Measurements from ENCODE around the gene MEX3A. TPM values are rescaled to one million over a fixed set of nuclear protein-coding genes. Genes with fewer than 3 reads are reported as not detected.

The MEX3A gene
- total RNA-seq, 1 donor from 2014 or later: 32.2 TPM

DNA sequence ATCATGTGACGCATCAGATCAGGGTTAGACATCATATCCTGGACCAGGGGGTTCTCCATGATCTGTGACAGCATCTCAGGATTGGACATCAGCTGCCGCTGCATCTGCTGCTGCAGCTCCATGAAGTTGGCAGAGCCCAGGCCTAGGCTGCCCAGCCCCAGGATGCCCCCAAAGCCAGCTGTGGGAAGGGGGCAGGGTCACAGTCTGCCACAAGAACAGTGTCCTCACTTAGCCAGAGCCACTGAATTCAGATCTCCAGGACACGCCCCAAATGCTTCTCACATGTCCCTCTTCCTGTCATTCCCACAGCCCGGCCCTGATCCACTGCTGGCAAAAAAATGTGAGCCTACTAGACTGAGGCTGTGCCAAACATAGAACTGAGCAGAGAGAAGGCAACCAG is 31.9 kb downstream of the MEX3A start:
- H3F3A ChIP-seq (ENCODE audit: low read depth): peaks cover 6% of the 10 kb centered on the region
- Mint-ChIP-seq H3K4me3 (no peak overlapping the region), H3K4me1 (peaks cover 16% of the 10 kb centered on the region), H3K9me3 (no peaks in the 10 kb centered on the region), H3K36me3 (peaks cover 20% of the 10 kb centered on the region), H3K27me3 (ENCODE audit: insufficient read depth, low read depth) (peaks cover 14% of the 10 kb centered on the region), H3K27ac (no peak overlapping the region)
- no peaks in the 10 kb centered on the region for H3K27me3 ChIP-seq
- no peak overlapping the region for H3K27ac ChIP-seq
- TF ChIP-seq EZH2 (IDR thresholded peaks at IDR 0.05) (no peak), EZH2phosphoT487 (IDR thresholded peaks at IDR 0.05) (no peak)
- TF ChIP-seq, protein P1, sequence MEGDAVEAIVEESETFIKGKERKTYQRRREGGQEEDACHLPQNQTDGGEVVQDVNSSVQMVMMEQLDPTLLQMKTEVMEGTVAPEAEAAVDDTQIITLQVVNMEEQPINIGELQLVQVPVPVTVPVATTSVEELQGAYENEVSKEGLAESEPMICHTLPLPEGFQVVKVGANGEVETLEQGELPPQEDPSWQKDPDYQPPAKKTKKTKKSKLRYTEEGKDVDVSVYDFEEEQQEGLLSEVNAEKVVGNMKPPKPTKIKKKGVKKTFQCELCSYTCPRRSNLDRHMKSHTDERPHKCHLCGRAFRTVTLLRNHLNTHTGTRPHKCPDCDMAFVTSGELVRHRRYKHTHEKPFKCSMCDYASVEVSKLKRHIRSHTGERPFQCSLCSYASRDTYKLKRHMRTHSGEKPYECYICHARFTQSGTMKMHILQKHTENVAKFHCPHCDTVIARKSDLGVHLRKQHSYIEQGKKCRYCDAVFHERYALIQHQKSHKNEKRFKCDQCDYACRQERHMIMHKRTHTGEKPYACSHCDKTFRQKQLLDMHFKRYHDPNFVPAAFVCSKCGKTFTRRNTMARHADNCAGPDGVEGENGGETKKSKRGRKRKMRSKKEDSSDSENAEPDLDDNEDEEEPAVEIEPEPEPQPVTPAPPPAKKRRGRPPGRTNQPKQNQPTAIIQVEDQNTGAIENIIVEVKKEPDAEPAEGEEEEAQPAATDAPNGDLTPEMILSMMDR (IDR thresholded peaks at IDR 0.05): no peak
- no peak overlapping the region for H3K4me2 ChIP-seq
- H4K20me1 ChIP-seq (ENCODE audit: low read depth): peaks cover 17% of the 10 kb centered on the region
- H3K79me2 ChIP-seq (ENCODE audit: low read depth): peaks cover 28% of the 10 kb centered on the region
- H3K4me3 ChIP-seq: no peak overlapping the region
- H2AFZ ChIP-seq (replicated peaks): no peak overlapping the region
- H3K36me3 ChIP-seq: no peaks in the 10 kb centered on the region
- H3K4me1 ChIP-seq: no peaks in the 10 kb centered on the region
- H3K9ac ChIP-seq: no peak overlapping the region
- no peak for DNase-seq (ENCODE audit: low spot score)
- H3K9me3 ChIP-seq (ENCODE audit: low read depth): no peaks in the 10 kb centered on the region

DNA sequence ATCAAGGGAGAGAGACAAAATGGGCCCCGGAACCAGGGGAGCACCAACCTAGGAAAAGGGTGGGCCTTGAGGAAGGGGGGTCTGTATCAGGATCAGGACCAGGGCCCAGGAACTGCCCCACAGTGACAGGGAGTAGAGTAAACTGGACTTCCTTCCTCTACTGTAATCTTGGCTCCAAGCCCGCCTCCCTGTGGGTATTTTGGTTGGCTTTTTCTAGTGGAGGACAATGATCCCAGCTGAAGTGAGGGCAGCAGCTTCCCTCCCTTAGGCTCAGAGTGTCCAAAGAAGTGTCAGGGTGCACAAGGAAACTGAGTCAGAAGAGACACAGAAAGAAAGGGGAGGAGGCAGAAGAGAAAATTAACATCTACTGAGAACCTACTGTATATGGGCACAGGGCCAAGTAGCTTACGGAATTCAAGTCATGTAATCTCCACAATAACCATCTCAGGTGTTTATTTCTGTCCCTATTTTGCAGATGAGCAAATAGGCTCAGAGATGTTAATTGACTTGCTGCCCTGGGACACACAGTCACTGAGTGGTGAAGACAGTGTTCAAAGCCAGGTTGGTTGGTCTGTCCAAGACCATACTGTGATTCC is 33.5 kb downstream of the MEX3A start:
- Mint-ChIP-seq H3K27me3 (ENCODE audit: insufficient read depth, low read depth) (peaks cover 14% of the 10 kb centered on the region), H3K9me3 (no peaks in the 10 kb centered on the region), H3K36me3 (peaks cover 24% of the 10 kb centered on the region), H3K4me1 (peaks cover 12% of the 10 kb centered on the region), H3K4me3 (no peak overlapping the region), H3K27ac (no peak overlapping the region)
- H3K4me2 ChIP-seq: no peak overlapping the region
- no peaks in the 10 kb centered on the region for H3K4me1 ChIP-seq
- no peak overlapping the region for H3K4me3 ChIP-seq
- no peaks in the 10 kb centered on the region for H3F3A ChIP-seq (ENCODE audit: low read depth)
- no peak for DNase-seq (ENCODE audit: low spot score)
- H3K9ac ChIP-seq: no peak overlapping the region
- H3K9me3 ChIP-seq (ENCODE audit: low read depth): no peaks in the 10 kb centered on the region
- no peak overlapping the region for H3K27ac ChIP-seq
- peaks cover 21% of the 10 kb centered on the region for H3K79me2 ChIP-seq (ENCODE audit: low read depth)
- no peak overlapping the region for H2AFZ ChIP-seq (replicated peaks)
- TF ChIP-seq, protein P1 (IDR thresholded peaks at IDR 0.05): no peak
- TF ChIP-seq EZH2phosphoT487 (IDR thresholded peaks at IDR 0.05) (no peak), EZH2 (IDR thresholded peaks at IDR 0.05) (no peak)
- H3K27me3 ChIP-seq: no peaks in the 10 kb centered on the region
- peaks cover 17% of the 10 kb centered on the region for H4K20me1 ChIP-seq (ENCODE audit: low read depth)
- H3K36me3 ChIP-seq: no peaks in the 10 kb centered on the region

DNA sequence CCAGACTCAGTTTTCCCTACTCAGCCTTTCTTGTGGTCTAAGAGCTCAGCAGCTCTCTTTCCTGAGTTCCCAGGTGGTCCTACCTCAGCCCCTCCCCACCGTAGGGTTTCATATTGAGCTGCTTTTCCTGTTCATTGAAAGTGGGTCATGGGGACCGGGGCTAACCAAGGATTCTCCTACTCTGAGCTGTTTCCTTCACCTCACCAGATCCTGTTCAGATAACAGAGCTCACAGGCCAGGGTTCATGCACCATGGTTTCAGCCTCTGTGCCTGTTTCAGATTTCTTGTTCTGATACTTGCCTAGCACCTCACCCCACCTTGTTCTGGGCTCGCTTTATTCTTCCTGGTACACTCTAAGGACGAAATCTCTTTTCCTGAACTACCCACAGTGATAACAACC is 37.2 kb downstream of the MEX3A start:
- Histone ChIP-seq H3K36me3 (no peaks in the 10 kb centered on the region), H3F3A (ENCODE audit: low read depth) (no peaks in the 10 kb centered on the region), H2AFZ (replicated peaks) (no peak overlapping the region), H3K4me2 (no peak overlapping the region), H3K4me1 (no peaks in the 10 kb centered on the region), H3K27me3 (no peaks in the 10 kb centered on the region), H3K79me2 (ENCODE audit: low read depth) (no peaks in the 10 kb centered on the region), H3K9ac (no peak overlapping the region), H4K20me1 (ENCODE audit: low read depth) (no peaks in the 10 kb centered on the region), H3K9me3 (ENCODE audit: low read depth) (no peaks in the 10 kb centered on the region), H3K4me3 (no peak overlapping the region), H3K27ac (no peak overlapping the region)
- H3K27me3 Mint-ChIP-seq (ENCODE audit: insufficient read depth, low read depth): peaks cover 2% of the 10 kb centered on the region
- H3K4me3 Mint-ChIP-seq: no peak overlapping the region
- H3K4me1 Mint-ChIP-seq: no peaks in the 10 kb centered on the region
- TF ChIP-seq EZH2phosphoT487 (IDR thresholded peaks at IDR 0.05) (no peak), EZH2 (IDR thresholded peaks at IDR 0.05) (no peak)
- TF ChIP-seq, protein P1 (IDR thresholded peaks at IDR 0.05): no peak
- H3K27ac Mint-ChIP-seq: no peak overlapping the region
- peaks cover 36% of the 10 kb centered on the region for H3K36me3 Mint-ChIP-seq
- no peak for DNase-seq (ENCODE audit: low spot score)
- no peaks in the 10 kb centered on the region for H3K9me3 Mint-ChIP-seq
